Epithelial cell of proximal tubule (primary cell): ENCODE measurements around the gene GPC1. TPM values are rescaled to one million over a fixed set of nuclear protein-coding genes. Genes with fewer than 3 reads are reported as not detected.

Source experiments
- DNase-seq: peaks from one replicate; pipeline ENCODE4 v3.0.0-alpha.2; 2011; ENCODE audit warnings: low read depth
- H3K4me3 ChIP-seq: 2 replicates; pipeline ENCODE4 v1.5.1; 2011; ENCODE audit warnings: low read depth, mild to moderate bottlenecking, low read length
- total RNA-seq: library from RNA; depleted of rRNA; stranded (reverse); fragments of >200 nt; gene quantifications from 2 replicates; pipeline ENCODE4 v1.2.3, GENCODE V29; 2015
- TF ChIP-seq, protein P1 (sequence below): conservative IDR thresholded peaks from 2 replicates; pipeline ENCODE4 v1.5.1; 2012; ENCODE audit warnings: low read depth, mild to moderate bottlenecking, low read length

Gene GPC1
- total RNA-seq, 1 donor from 2014 or later: 45.4 TPM

- TF ChIP-seq, protein P1, sequence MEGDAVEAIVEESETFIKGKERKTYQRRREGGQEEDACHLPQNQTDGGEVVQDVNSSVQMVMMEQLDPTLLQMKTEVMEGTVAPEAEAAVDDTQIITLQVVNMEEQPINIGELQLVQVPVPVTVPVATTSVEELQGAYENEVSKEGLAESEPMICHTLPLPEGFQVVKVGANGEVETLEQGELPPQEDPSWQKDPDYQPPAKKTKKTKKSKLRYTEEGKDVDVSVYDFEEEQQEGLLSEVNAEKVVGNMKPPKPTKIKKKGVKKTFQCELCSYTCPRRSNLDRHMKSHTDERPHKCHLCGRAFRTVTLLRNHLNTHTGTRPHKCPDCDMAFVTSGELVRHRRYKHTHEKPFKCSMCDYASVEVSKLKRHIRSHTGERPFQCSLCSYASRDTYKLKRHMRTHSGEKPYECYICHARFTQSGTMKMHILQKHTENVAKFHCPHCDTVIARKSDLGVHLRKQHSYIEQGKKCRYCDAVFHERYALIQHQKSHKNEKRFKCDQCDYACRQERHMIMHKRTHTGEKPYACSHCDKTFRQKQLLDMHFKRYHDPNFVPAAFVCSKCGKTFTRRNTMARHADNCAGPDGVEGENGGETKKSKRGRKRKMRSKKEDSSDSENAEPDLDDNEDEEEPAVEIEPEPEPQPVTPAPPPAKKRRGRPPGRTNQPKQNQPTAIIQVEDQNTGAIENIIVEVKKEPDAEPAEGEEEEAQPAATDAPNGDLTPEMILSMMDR: no peak
- DNase-seq: no peak
These were observed 31.9 kb upstream of the GPC1 start for GRCh38 chr2:240403396-240404104.

GRCh38 chr2:240404174-240404852 is 31.1 kb upstream of the GPC1 start:
- DNase-seq: no peak
- TF ChIP-seq, protein P1: no peak
- H3K4me3 ChIP-seq: no peak overlapping the region

More at GRCh38 chr2:240403396-240404104, 31.9 kb upstream of the GPC1 start:
- H3K4me3 ChIP-seq: no peak overlapping the region

DNA sequence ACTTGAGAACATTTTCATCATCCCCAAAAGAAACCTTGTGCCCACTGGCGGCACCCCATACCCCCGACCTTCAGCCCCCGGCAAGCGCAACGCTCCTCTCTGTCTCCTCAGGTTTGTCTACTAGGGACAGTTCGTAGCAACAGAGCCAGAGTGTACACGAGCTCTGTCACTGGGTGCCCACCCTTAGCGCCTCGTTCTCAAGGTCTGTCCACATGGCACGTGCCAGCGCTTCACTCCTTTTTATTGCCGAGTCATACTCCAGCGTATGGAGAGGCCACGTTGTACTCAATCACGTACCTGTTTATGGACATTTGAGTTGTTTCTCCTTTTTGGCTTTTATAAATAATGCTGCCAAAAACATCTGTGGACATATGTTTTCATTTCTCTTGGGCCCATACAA is 30.3 kb upstream of the GPC1 start:
- no peak overlapping the region for H3K4me3 ChIP-seq
- TF ChIP-seq, protein P1: no peak

GRCh38 chr2:240405684-240406313 is 29.7 kb upstream of the GPC1 start:
- no peak for DNase-seq
- TF ChIP-seq, protein P1: no peak
- H3K4me3 ChIP-seq: no peak overlapping the region

More for the DNA sequence above, 30.3 kb upstream of the GPC1 start:
- DNase-seq: no peak

DNA sequence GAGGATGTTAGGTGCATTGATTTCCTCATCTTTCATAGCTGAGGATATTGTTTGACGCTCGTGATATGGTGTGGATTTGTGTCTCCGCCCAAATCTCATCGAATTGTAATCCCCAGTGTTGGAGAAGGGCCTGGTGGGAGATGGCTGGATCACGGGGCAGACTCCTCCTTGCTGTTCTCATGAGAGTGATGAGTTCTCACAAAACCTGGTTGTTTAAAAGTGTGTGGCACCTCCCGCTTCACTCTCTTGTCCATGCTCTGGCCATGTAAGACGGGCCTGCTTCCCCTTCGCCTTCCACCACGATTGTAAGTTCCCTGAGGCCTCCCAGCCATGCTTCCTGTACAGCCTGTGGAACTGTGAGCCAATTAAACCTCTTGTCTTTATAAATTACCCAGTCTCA is 28.4 kb upstream of the GPC1 start:
- no peak overlapping the region for H3K4me3 ChIP-seq
- DNase-seq: no peak
- TF ChIP-seq, protein P1: no peak

DNA sequence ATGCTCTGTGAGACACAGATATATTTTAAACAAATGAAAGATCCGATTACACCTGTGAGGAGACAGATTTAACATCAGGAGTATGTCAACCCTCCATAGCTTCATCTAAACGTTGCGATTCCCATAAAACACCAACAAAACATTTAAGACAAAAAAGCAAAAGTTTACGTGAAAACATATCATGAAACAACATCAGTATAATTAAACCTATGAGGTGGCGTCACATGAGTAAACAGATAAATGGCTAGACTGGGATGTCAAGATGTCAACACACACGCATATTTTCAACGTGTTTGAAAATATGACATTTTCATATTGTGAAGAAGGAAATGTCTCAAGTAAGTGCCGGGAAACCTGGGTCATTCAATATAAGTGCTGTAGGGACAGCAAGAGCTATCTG is 25.5 kb upstream of the GPC1 start:
- no peak for DNase-seq
- no peak overlapping the region for H3K4me3 ChIP-seq
- TF ChIP-seq, protein P1: no peak
